ENCODE results near the gene EME1.

Gene EME1

DNA sequence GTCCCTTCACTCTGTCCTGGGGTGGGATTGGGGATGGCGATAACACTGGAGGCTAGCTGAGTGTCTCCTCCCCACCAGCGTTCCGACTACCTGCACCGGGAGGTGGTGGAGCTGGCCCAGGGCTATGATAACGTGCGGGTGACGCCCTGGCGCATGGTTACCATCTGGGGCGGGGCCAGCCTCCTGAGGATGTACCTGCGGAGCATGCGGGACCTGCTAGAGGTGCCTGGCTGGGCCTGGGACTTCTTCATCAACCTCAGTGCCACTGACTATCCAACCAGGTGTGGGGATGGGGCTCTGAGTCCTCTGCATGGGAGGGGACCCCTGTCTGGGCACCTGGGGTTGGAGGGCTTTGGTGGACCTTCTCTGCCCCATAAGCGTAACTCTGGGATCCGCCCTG, 18.3 kb upstream of the EME1 start:
- DNase-seq (no peak), ATAC-seq (ENCODE audit: insufficient read depth, low read depth) (no peak)
- H3K27ac ChIP-seq (ENCODE audit: low read length), result no peak overlapping the region
- no peak overlapping the region for H3K4me2 ChIP-seq (ENCODE audit: insufficient read depth, low read length)
- no peaks in the 10 kb centered on the region for H3K9me3 ChIP-seq (ENCODE audit: insufficient read depth, low read length, severe bottlenecking)
- no peak overlapping the region for H3K9ac ChIP-seq (ENCODE audit: low read depth, low read length)
- peaks cover 43% of the 10 kb centered on the region for H4K20me1 ChIP-seq (ENCODE audit: insufficient read depth, low read length)
- no peak for TF ChIP-seq EZH2 (IDR thresholded peaks at IDR 0.05; ENCODE audit: borderline replicate concordance, low read depth, low read length, severe bottlenecking)
- TF ChIP-seq, protein P1, sequence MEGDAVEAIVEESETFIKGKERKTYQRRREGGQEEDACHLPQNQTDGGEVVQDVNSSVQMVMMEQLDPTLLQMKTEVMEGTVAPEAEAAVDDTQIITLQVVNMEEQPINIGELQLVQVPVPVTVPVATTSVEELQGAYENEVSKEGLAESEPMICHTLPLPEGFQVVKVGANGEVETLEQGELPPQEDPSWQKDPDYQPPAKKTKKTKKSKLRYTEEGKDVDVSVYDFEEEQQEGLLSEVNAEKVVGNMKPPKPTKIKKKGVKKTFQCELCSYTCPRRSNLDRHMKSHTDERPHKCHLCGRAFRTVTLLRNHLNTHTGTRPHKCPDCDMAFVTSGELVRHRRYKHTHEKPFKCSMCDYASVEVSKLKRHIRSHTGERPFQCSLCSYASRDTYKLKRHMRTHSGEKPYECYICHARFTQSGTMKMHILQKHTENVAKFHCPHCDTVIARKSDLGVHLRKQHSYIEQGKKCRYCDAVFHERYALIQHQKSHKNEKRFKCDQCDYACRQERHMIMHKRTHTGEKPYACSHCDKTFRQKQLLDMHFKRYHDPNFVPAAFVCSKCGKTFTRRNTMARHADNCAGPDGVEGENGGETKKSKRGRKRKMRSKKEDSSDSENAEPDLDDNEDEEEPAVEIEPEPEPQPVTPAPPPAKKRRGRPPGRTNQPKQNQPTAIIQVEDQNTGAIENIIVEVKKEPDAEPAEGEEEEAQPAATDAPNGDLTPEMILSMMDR (IDR thresholded peaks at IDR 0.05; ENCODE audit: borderline replicate concordance, extremely low read depth, low read length, poor library complexity, severe bottlenecking), result no peak
- H2AFZ ChIP-seq (ENCODE audit: low read depth, low read length), result no peak overlapping the region
- peaks cover 23% of the 10 kb centered on the region; the same call in 1 of the 2 replicates for H3K79me2 ChIP-seq (ENCODE audit: insufficient read depth, low read length)
- no peak overlapping the region for H3K4me3 ChIP-seq (ENCODE audit: low read depth in 1 of 2, low read length in 2 of 2)
- peaks cover 77% of the 10 kb centered on the region for H3K36me3 ChIP-seq (ENCODE audit: insufficient read depth, low read length)
- H3K4me1 ChIP-seq (ENCODE audit: insufficient read depth, low read length), result no peaks in the 10 kb centered on the region
- H3K27me3 ChIP-seq (ENCODE audit: insufficient read depth, low read length, poor library complexity), result no peaks in the 10 kb centered on the region

DNA sequence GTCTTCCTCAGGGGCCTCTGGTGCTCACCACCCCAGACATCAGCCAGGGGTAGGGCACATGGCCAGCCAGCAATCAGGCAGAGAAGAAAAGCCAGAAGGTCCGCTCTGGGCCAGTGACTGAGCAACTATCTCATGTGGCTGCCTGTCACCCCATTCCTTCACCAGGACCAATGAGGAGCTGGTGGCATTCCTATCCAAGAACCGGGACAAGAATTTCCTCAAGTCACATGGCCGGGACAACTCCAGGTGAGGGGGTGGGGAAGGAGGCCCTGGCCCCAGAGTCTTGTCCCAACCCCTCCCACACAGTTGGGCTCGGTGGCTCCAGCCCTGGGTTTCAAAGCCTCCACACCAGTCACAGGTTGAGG, 17.7 kb upstream of the EME1 start:
- Histone ChIP-seq H3K9me3 (ENCODE audit: insufficient read depth, low read length, severe bottlenecking) (no peaks in the 10 kb centered on the region), H3K27me3 (ENCODE audit: insufficient read depth, low read length, poor library complexity) (no peaks in the 10 kb centered on the region), H3K4me2 (ENCODE audit: insufficient read depth, low read length) (no peak overlapping the region), H3K36me3 (ENCODE audit: insufficient read depth, low read length) (peaks cover 82% of the 10 kb centered on the region), H3K9ac (ENCODE audit: low read depth, low read length) (no peak overlapping the region), H3K27ac (ENCODE audit: low read length) (no peak overlapping the region), H2AFZ (ENCODE audit: low read depth, low read length) (no peak overlapping the region), H3K79me2 (ENCODE audit: insufficient read depth, low read length) (peaks cover 21% of the 10 kb centered on the region; the same call in 1 of the 2 replicates), H3K4me3 (ENCODE audit: low read depth in 1 of 2, low read length in 2 of 2) (no peak overlapping the region), H3K4me1 (ENCODE audit: insufficient read depth, low read length) (no peaks in the 10 kb centered on the region), H4K20me1 (ENCODE audit: insufficient read depth, low read length) (peaks cover 45% of the 10 kb centered on the region)
- no peak for TF ChIP-seq EZH2 (IDR thresholded peaks at IDR 0.05; ENCODE audit: borderline replicate concordance, low read depth, low read length, severe bottlenecking)
- TF ChIP-seq, protein P1 (IDR thresholded peaks at IDR 0.05; ENCODE audit: borderline replicate concordance, extremely low read depth, low read length, poor library complexity, severe bottlenecking), result no peak
- no peak for DNase-seq
- ATAC-seq (ENCODE audit: insufficient read depth, low read depth), result no peak

DNA sequence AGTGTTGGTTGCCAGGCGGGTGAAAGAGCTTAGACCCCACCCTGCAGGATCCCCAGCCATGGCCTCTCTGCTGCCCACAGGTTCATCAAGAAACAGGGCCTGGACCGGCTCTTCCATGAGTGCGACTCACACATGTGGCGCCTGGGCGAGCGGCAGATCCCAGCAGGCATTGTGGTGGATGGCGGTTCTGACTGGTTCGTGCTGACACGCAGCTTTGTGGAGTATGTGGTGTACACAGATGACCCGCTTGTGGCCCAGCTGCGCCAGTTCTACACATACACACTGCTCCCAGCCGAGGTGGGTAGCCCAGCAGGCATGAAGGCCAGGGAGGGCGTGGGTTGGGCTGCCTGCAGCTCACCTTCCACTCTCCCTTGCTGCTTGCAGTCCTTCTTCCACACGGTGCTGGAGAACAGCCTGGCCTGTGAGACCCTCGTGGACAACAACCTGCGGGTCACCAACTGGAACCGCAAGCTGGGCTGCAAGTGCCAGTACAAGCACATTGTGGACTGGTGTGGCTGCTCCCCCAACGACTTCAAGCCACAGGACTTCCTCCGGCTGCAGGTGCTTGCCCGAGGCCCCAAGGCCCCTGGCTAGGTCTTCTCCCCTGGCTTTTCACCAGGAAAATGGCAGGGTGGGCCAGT, 17.2 kb upstream of the EME1 start:
- Histone ChIP-seq H3K4me2 (ENCODE audit: insufficient read depth, low read length) (no peak overlapping the region), H3K27me3 (ENCODE audit: insufficient read depth, low read length, poor library complexity) (no peaks in the 10 kb centered on the region), H3K9me3 (ENCODE audit: insufficient read depth, low read length, severe bottlenecking) (no peaks in the 10 kb centered on the region), H3K27ac (ENCODE audit: low read length) (no peak overlapping the region), H4K20me1 (ENCODE audit: insufficient read depth, low read length) (peaks cover 41% of the 10 kb centered on the region), H3K4me1 (ENCODE audit: insufficient read depth, low read length) (no peaks in the 10 kb centered on the region), H3K4me3 (ENCODE audit: low read depth in 1 of 2, low read length in 2 of 2) (no peak overlapping the region), H3K9ac (ENCODE audit: low read depth, low read length) (no peak overlapping the region), H3K79me2 (ENCODE audit: insufficient read depth, low read length) (peaks cover 16% of the 10 kb centered on the region; the same call in 1 of the 2 replicates), H3K36me3 (ENCODE audit: insufficient read depth, low read length) (peaks cover 86% of the 10 kb centered on the region), H2AFZ (ENCODE audit: low read depth, low read length) (no peak overlapping the region)
- no peak for TF ChIP-seq EZH2 (IDR thresholded peaks at IDR 0.05; ENCODE audit: borderline replicate concordance, low read depth, low read length, severe bottlenecking)
- TF ChIP-seq, protein P1 (IDR thresholded peaks at IDR 0.05; ENCODE audit: borderline replicate concordance, extremely low read depth, low read length, poor library complexity, severe bottlenecking), result no peak
- ATAC-seq (ENCODE audit: insufficient read depth, low read depth) (no peak), DNase-seq (no peak)

Data from DND-41 (cell line).